HCT116 (cell line): Measurements from ENCODE around the gene LYRM1. TPM values are rescaled to one million over a fixed set of nuclear protein-coding genes. Genes with fewer than 3 reads are reported as not detected.

Source experiments
- ATAC-seq: fragments of 200-7000 bp; cut with Tn5 transposase; 2 replicates; pipeline ENCODE4 v1.9.1; 2020; ENCODE audit warnings: mild to moderate bottlenecking, moderate library complexity
- BruUV-seq: library from RNA; stranded (reverse); fragments of 400-500 nt; replicated peaks from 2 replicates; lab custom pipeline; 2021; lab: Mats Ljungman, UMichigan
- CTCF ChIA-PET: fragments of 300-600 bp; sonication (Branson Sonifier 250); formaldehyde crosslinking; loops from one replicate; lab custom pipeline; 2021; ENCODE audit warnings: antibody characterized with exemption; lab: Charles Lee
- POLR2A ChIA-PET: fragments of 300-600, 350-600 bp; sonication (Branson Sonifier 250); formaldehyde crosslinking; loops from one replicate; lab custom pipeline; 2021; ENCODE audit warnings: antibody characterized with exemption; lab: Charles Lee
- RAD21 ChIA-PET, 2 experiments: fragments of 300-600 bp; sonication (Branson Sonifier 250); formaldehyde crosslinking; loops; one replicate each; lab custom pipeline; 2023; ENCODE audit warnings: low total read pairs in 2 of 2; ENCODE audit not compliant: uncharacterized antibody in 2 of 2, unreplicated experiment in 2 of 2, low non-redundant PET in 1 of 2; lab: Charles Lee
- DNase-seq: peaks from one replicate; pipeline ENCODE4 v3.0.0-alpha.2; 2010; ENCODE audit warnings: low read depth, low spot score
- H2AFZ ChIP-seq: fragments of 200-600 bp; shearing (Covaris generic), sonication (generic); 2 replicates; pipeline ENCODE4 v1.6.1; 2017; ENCODE audit warnings: low read depth, mixed run types, mixed read lengths, antibody characterized with exemption, low read length; ENCODE audit not compliant: poor library complexity, severe bottlenecking
- H3K27ac ChIP-seq: 2 replicates; pipeline ENCODE4 v1.5.1; 2012; ENCODE audit warnings: low read depth, low read length
- H3K27me3 ChIP-seq: fragments of 200-600 bp; sonication (generic); 2 replicates; pipeline ENCODE4 v1.6.1; 2016; ENCODE audit warnings: mixed run types, low read length, mixed read lengths; ENCODE audit not compliant: insufficient read depth
- H3K36me3 ChIP-seq, 2 experiments: fragments of 200-500 bp in 1 of 2; fragments of 200-600 bp in 1 of 2; sonication (Bioruptor generic) in 1 of 2; sonication (generic) in 1 of 2; 2 replicates each; pipeline versions ENCODE4 v1.5.1 to v1.6.1; 2014 to 2016; ENCODE audit warnings: low read length in 2 of 2, inconsistent platforms in 1 of 2, mixed read lengths in 1 of 2, mixed run types in 1 of 2; ENCODE audit not compliant: insufficient read depth in 2 of 2, control insufficient read depth in 1 of 2
- H3K4me1 ChIP-seq, 2 experiments: fragments of 200-600 bp in 1 of 2; sonication (generic) in 1 of 2; 2 replicates each; pipeline versions ENCODE4 v1.5.1 to v1.6.1; 2012 to 2017; ENCODE audit warnings: low read length in 2 of 2, inconsistent platforms in 1 of 2, mild to moderate bottlenecking in 1 of 2, mixed read lengths in 1 of 2, mixed run types in 1 of 2, moderate library complexity in 1 of 2; ENCODE audit not compliant: insufficient read depth in 2 of 2, control insufficient read depth in 1 of 2
- H3K4me2 ChIP-seq: fragments of 200-600 bp; sonication (generic); 2 replicates; pipeline ENCODE4 v1.6.1; 2017; ENCODE audit warnings: mixed run types, low read length, mixed read lengths
- H3K4me3 ChIP-seq, 2 experiments: fragments of 200-600 bp in 1 of 2; sonication (generic) in 1 of 2; replicated peaks in 1 of 2; 2 replicates each; pipeline ENCODE4 v1.5.1; 2011 to 2016; ENCODE audit warnings: low read length in 2 of 2, control low read depth in 1 of 2, low read depth in 1 of 2, mild to moderate bottlenecking in 1 of 2, mixed read lengths in 1 of 2, mixed run types in 1 of 2
- H3K79me2 ChIP-seq: fragments of 200-600 bp; sonication (generic); 2 replicates; pipeline ENCODE4 v1.6.1; 2017; ENCODE audit warnings: mild to moderate bottlenecking, mixed run types, low read length, moderate library complexity, mixed read lengths; ENCODE audit not compliant: insufficient read depth
- H3K9ac ChIP-seq: fragments of 200-600 bp; sonication (generic); 2 replicates; pipeline ENCODE4 v1.6.1; 2016; ENCODE audit warnings: low read length, mixed read lengths
- H3K9me2 ChIP-seq: fragments of 200-600 bp; sonication (generic), shearing (Covaris generic); 2 replicates; pipeline ENCODE4 v1.6.1; 2017; ENCODE audit warnings: mixed run types, mild to moderate bottlenecking, moderate library complexity; ENCODE audit not compliant: insufficient read depth
- H3K9me3 ChIP-seq, 2 experiments: fragments of 200-500 bp in 1 of 2; fragments of 200-600 bp in 1 of 2; sonication (Bioruptor generic) in 1 of 2; sonication (generic) in 1 of 2; 2 replicates each; pipeline ENCODE4 v1.6.1; 2014 to 2017; ENCODE audit warnings: low read length in 2 of 2, mixed read lengths in 2 of 2, inconsistent platforms in 1 of 2, low read depth in 1 of 2, mild to moderate bottlenecking in 1 of 2, mixed run types in 1 of 2, moderate library complexity in 1 of 2; ENCODE audit not compliant: control insufficient read depth in 1 of 2, insufficient read depth in 1 of 2
- H4K20me1 ChIP-seq: fragments of 200-600 bp; sonication (generic), shearing (Covaris generic); 2 replicates; pipeline ENCODE4 v1.6.1; 2017; ENCODE audit warnings: mixed run types, mild to moderate bottlenecking, moderate library complexity; ENCODE audit not compliant: insufficient read depth
- CBX3 ChIP-seq: IDR thresholded peaks from 2 replicates; pipeline ENCODE4 v1.6.1; 2012; ENCODE audit warnings: low read depth
- CEBPB ChIP-seq: IDR thresholded peaks from 2 replicates; pipeline ENCODE4 v1.6.1; 2012; ENCODE audit warnings: low read depth
- EZH2 ChIP-seq: fragments of 200-600 bp; sonication (generic); IDR thresholded peaks from 2 replicates; pipeline ENCODE4 v1.6.1; 2017; ENCODE audit warnings: antibody characterized with exemption, mixed run types
- FOSL1 ChIP-seq: IDR thresholded peaks from 2 replicates; pipeline ENCODE4 v1.6.1; 2012; ENCODE audit warnings: low read depth
- JUND ChIP-seq: IDR thresholded peaks from 2 replicates; pipeline ENCODE4 v1.6.1; 2012
- POLR2A ChIP-seq: IDR thresholded peaks from 2 replicates; pipeline ENCODE4 v1.7.0; 2011; ENCODE audit warnings: borderline replicate concordance; ENCODE audit not compliant: insufficient read depth, insufficient read length; ENCODE audit errors: extremely low read depth
- RAD21 ChIP-seq: IDR thresholded peaks from 2 replicates; pipeline ENCODE4 v1.6.1; 2012; ENCODE audit warnings: low read depth, mild to moderate bottlenecking
- SIN3A ChIP-seq: IDR thresholded peaks from 2 replicates; pipeline ENCODE4 v1.6.1; 2012; ENCODE audit warnings: low read depth
- YY1 ChIP-seq: IDR thresholded peaks from 2 replicates; pipeline ENCODE4 v1.6.1; 2011; ENCODE audit warnings: low read length, low read depth, moderate library complexity, mild to moderate bottlenecking; ENCODE audit not compliant: insufficient replicate concordance; ENCODE audit errors: extremely low read depth
- ZNF274 ChIP-seq: fragments of 200-500 bp; sonication (Bioruptor generic); IDR thresholded peaks from 2 replicates; pipeline ENCODE4 v1.6.1; 2014; ENCODE audit warnings: mild to moderate bottlenecking, low read depth, low read length, inconsistent platforms
- intact Hi-C: fragments of 100-400 bp; cut with micrococcal nuclease; formaldehyde crosslinking; loops from 2 replicates; pipeline ENCODE4 v1.10.0; 2022
- total RNA-seq: library from RNA; stranded (reverse); gene quantifications from one replicate; pipeline ENCODE4 v1.2.1, GENCODE V29; 2021; ENCODE audit not compliant: unreplicated experiment
- TF ChIP-seq, protein P1 (sequence below): IDR thresholded peaks from 2 replicates; pipeline ENCODE4 v1.6.1; 2011; ENCODE audit warnings: mild to moderate bottlenecking, low read length, moderate library complexity; ENCODE audit not compliant: insufficient replicate concordance; ENCODE audit errors: extremely low read depth
- TF ChIP-seq, protein P2 (sequence below), 3 experiments: fragments of 200-600 bp in 1 of 3; sonication (generic) in 1 of 3; IDR thresholded peaks in 2 of 3; conservative IDR thresholded peaks in 1 of 3; 2 replicates each; pipeline ENCODE4 v1.5.1; 2012 to 2017; ENCODE audit warnings: low read depth in 2 of 3, low read length in 2 of 3, antibody characterized with exemption in 1 of 3, borderline replicate concordance in 1 of 3, control low read depth in 1 of 3, mild to moderate bottlenecking in 1 of 3, mixed read lengths in 1 of 3, mixed run types in 1 of 3, moderate library complexity in 1 of 3; ENCODE audit not compliant: insufficient read depth in 1 of 3

Gene LYRM1
- total RNA-seq, 1 experiment from 2014 or later, result 26.7 TPM

DNA sequence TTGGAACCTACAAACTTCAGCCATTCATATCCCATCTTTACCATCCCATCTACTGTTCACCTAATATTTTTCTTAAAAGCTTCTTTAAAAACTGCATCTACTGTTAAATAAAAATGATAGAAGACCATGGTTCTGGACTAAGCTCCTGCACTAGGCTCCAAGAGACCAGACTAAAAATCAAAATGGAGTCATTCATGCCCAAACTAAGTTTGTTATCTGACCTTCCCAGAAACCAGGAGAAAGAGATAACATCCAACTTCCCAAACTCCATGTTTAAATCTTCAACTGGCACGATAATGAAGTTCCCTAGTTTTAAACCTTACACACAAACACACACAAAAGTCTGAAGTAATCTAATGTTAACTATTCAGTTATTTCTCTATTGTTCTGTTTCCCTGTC, 14.3 kb upstream of the LYRM1 start:
- Histone ChIP-seq H2AFZ (no peak overlapping the region), H3K9me3 (no peaks in the 10 kb centered on the region)
- TF ChIP-seq, protein P1, sequence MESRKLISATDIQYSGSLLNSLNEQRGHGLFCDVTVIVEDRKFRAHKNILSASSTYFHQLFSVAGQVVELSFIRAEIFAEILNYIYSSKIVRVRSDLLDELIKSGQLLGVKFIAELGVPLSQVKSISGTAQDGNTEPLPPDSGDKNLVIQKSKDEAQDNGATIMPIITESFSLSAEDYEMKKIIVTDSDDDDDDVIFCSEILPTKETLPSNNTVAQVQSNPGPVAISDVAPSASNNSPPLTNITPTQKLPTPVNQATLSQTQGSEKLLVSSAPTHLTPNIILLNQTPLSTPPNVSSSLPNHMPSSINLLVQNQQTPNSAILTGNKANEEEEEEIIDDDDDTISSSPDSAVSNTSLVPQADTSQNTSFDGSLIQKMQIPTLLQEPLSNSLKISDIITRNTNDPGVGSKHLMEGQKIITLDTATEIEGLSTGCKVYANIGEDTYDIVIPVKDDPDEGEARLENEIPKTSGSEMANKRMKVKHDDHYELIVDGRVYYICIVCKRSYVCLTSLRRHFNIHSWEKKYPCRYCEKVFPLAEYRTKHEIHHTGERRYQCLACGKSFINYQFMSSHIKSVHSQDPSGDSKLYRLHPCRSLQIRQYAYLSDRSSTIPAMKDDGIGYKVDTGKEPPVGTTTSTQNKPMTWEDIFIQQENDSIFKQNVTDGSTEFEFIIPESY, result no peak
- TF ChIP-seq CEBPB (no peak), SIN3A (no peak), JUND (no peak), CBX3 (no peak), FOSL1 (no peak), RAD21 (no peak), ZNF274 (no peak), YY1 (no peak), POLR2A (no peak), EZH2 (no peak)
- TF ChIP-seq, protein P2, sequence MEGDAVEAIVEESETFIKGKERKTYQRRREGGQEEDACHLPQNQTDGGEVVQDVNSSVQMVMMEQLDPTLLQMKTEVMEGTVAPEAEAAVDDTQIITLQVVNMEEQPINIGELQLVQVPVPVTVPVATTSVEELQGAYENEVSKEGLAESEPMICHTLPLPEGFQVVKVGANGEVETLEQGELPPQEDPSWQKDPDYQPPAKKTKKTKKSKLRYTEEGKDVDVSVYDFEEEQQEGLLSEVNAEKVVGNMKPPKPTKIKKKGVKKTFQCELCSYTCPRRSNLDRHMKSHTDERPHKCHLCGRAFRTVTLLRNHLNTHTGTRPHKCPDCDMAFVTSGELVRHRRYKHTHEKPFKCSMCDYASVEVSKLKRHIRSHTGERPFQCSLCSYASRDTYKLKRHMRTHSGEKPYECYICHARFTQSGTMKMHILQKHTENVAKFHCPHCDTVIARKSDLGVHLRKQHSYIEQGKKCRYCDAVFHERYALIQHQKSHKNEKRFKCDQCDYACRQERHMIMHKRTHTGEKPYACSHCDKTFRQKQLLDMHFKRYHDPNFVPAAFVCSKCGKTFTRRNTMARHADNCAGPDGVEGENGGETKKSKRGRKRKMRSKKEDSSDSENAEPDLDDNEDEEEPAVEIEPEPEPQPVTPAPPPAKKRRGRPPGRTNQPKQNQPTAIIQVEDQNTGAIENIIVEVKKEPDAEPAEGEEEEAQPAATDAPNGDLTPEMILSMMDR (IDR thresholded peaks at IDR 0.05 in 2 of 3, conservative IDR thresholded peaks at IDR 0.05 in 1 of 3; ENCODE audit: borderline replicate concordance in 1 of 3, insufficient read depth in 1 of 3, low read depth in 2 of 3, low read length in 2 of 3), result no peak
- TF ChIP-seq, all 23 proteins: peak for 0
- CTCF ChIA-PET, result no interaction called here
- ATAC-seq (no peak), DNase-seq (no peak)
- no peak overlapping the region for H3K9ac ChIP-seq
- H3K4me1 ChIP-seq, result peaks cover 3 to 9% of the 10 kb centered on the region in 2 experiments; a peak in 3 of 4 replicates
- H3K9me2 ChIP-seq, result no peaks in the 10 kb centered on the region
- BruUV-seq, result no TSS peak
- H4K20me1 ChIP-seq, result no peaks in the 10 kb centered on the region
- peaks cover 71% of the 10 kb centered on the region for H3K79me2 ChIP-seq
- no peak overlapping the region for H3K27ac ChIP-seq
- H3K36me3 ChIP-seq, result no peaks in the 10 kb centered on the region
- no peak overlapping the region for H3K4me3 ChIP-seq
- intact Hi-C loops, result no loop called here
- RAD21 ChIA-PET, result no interaction called here
- no peaks in the 10 kb centered on the region for H3K27me3 ChIP-seq
- POLR2A ChIA-PET, result no interaction called here
- H3K4me2 ChIP-seq, result no peak overlapping the region
